Measurements from ENCODE around the gene SIRT1.

DNA sequence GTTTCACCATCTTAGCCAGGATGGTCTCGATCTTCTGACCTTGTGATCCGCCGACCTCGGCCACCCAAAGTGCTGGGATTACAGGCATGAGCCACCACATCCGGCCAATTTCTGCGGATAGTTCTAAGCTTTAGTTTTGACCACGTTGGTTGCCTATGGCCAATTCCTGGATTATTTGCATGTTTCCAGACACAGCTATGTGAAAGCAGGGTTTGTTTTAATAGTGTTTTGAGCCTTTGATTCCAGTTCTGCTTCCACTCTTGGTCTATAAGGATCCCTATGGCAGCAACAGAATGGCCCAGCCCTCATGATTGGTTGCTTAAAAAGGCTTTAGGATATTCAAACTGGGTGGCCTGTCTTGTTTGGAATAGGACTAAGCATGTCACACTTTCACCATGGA lies 19.1 kb downstream of the SIRT1 start:
- no peak for TF ChIP-seq POLR2A (IDR thresholded peaks at IDR 0.05; ENCODE audit: borderline replicate concordance, extremely low read depth, insufficient read depth, insufficient read length)
- TF ChIP-seq ZNF274 (IDR thresholded peaks at IDR 0.05; ENCODE audit: low read depth, low read length) = no peak
- TF ChIP-seq EZH2phosphoT487 (IDR thresholded peaks at IDR 0.05; ENCODE audit: borderline replicate concordance) = no peak
- TF ChIP-seq, protein P1, sequence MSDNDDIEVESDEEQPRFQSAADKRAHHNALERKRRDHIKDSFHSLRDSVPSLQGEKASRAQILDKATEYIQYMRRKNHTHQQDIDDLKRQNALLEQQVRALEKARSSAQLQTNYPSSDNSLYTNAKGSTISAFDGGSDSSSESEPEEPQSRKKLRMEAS (IDR thresholded peaks at IDR 0.05) = no peak

Data from HCT116 (cell line).